ENCODE results near the gene CTXND2. TPM values are rescaled to one million over a fixed set of nuclear protein-coding genes. Genes with fewer than 3 reads are reported as not detected.
A peak's percentile ranks its signal among the peaks of the same experiment; 100 is the strongest.
"Not testable (repeated sequence)": the region's sequence is repeated elsewhere in the genome, so short reads cannot be mapped to it uniquely, and the experiment has no call there.

Gene CTXND2
- total RNA-seq, 1 donor from 2014 or later, result not detected

DNA sequence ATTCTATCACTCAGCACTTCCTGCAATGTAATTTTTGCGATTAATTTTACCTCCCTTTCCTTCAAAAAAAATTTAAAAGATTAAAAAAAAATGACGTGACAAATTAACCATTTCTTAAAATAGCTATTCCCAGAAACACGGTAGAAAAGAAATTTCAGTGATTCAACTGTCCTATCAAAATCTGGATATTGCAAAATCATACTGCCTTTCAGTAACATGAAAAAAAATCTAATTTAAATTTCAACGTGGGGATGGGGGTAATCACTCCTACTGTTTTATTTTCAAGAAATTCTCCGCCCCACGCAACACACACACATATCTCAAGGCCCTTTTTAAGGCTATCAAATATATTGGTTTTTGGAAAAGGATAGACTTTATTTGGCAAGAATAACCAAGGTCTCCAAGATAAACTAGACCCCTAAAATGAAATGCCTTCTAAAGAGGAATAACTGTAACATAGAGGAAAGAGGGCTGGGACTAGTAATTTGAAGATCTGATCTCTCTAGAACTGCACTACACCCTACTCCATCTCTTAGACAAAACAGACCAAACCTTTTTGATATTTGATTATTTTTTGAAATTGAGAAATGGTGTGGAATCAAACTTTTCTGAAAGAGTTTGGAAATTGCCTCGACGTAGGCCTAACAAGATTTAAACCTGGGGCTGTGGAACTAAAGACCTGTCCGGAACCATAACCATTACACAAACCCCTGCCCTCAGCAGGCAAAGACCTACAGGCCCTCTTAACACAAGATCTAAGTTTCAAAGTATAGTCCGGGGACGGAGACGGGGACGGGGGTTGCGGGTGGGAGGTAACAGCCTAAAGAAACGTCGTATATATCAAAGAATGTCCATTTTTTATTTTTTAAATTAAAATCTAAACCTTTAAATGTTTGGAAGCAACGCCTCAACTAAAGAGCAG lies 11.5 kb upstream of the CTXND2 start:
- Mint-ChIP-seq H3K27me3 (ENCODE audit: unreplicated experiment) (peaks cover 4% of the 10 kb centered on the region), H3K4me1 (ENCODE audit: unreplicated experiment) (peaks cover 14% of the 10 kb centered on the region), H3K4me3 (ENCODE audit: unreplicated experiment) (peak overlapping the region; percentile 99), H3K27ac (ENCODE audit: unreplicated experiment) (peak overlapping the region; percentile 95), H3K9me3 (ENCODE audit: unreplicated experiment) (no peaks in the 10 kb centered on the region), H3K36me3 (ENCODE audit: low read depth, unreplicated experiment) (no peaks in the 10 kb centered on the region)
- DNase-seq (ENCODE audit: low spot score), result no peak
- TF ChIP-seq, protein P1, sequence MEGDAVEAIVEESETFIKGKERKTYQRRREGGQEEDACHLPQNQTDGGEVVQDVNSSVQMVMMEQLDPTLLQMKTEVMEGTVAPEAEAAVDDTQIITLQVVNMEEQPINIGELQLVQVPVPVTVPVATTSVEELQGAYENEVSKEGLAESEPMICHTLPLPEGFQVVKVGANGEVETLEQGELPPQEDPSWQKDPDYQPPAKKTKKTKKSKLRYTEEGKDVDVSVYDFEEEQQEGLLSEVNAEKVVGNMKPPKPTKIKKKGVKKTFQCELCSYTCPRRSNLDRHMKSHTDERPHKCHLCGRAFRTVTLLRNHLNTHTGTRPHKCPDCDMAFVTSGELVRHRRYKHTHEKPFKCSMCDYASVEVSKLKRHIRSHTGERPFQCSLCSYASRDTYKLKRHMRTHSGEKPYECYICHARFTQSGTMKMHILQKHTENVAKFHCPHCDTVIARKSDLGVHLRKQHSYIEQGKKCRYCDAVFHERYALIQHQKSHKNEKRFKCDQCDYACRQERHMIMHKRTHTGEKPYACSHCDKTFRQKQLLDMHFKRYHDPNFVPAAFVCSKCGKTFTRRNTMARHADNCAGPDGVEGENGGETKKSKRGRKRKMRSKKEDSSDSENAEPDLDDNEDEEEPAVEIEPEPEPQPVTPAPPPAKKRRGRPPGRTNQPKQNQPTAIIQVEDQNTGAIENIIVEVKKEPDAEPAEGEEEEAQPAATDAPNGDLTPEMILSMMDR (IDR thresholded peaks at IDR 0.05; ENCODE audit: unreplicated experiment), result no peak

DNA sequence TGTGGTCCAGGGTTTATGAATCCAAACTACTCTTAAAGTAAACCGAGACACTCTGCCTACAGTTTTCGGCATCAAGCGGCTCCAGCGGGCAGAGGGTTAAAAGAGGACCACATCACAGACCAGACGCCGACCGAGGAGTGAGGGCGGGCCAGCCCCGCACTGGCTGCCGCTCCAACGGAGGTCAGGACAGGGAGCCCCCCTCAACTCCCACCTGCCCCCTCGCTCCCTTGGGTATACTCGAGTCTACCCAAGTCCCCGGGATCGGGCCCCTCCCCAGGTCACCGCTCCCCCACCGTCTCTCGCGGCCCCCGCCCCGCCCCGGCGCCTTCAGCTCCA lies 10.8 kb upstream of the CTXND2 start:
- Mint-ChIP-seq H3K4me1 (ENCODE audit: unreplicated experiment) (peaks cover 14% of the 10 kb centered on the region), H3K9me3 (ENCODE audit: unreplicated experiment) (no peaks in the 10 kb centered on the region), H3K4me3 (ENCODE audit: unreplicated experiment) (peak overlapping the region; percentile 99), H3K27me3 (ENCODE audit: unreplicated experiment) (peaks cover 4% of the 10 kb centered on the region), H3K36me3 (ENCODE audit: low read depth, unreplicated experiment) (no peaks in the 10 kb centered on the region), H3K27ac (ENCODE audit: unreplicated experiment) (peak overlapping the region; percentile 52)
- TF ChIP-seq, protein P1 (IDR thresholded peaks at IDR 0.05; ENCODE audit: unreplicated experiment), result no peak
- DNase-seq (ENCODE audit: low spot score), result no peak

DNA sequence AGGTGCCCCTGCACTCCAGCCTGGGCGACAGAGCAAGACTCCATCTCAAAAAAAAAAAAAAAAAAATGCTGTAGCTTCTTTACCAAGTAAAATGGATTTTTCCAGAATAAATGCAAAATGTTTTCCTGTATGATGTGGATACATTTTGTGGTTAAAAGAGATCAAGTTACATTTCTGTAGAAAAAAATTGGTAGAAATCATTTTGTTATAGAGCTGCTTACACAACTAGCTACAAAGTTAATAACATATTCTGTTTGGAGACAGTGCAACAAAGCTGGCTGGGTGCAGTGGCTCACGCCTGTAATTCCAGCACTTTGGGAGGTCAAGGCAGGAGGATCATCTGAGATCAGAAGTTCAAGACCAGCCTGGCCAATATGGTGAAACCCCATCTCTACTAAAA lies 8.0 kb upstream of the CTXND2 start:
- H3K9me3 Mint-ChIP-seq (ENCODE audit: unreplicated experiment); H3K27me3 Mint-ChIP-seq (ENCODE audit: unreplicated experiment); H3K36me3 Mint-ChIP-seq (ENCODE audit: low read depth, unreplicated experiment); DNase-seq (ENCODE audit: low spot score); H3K27ac Mint-ChIP-seq (ENCODE audit: unreplicated experiment); H3K4me3 Mint-ChIP-seq (ENCODE audit: unreplicated experiment): not testable (repeated sequence)
- H3K4me1 Mint-ChIP-seq (ENCODE audit: unreplicated experiment), result peaks cover 14% of the 10 kb centered on the region

DNA sequence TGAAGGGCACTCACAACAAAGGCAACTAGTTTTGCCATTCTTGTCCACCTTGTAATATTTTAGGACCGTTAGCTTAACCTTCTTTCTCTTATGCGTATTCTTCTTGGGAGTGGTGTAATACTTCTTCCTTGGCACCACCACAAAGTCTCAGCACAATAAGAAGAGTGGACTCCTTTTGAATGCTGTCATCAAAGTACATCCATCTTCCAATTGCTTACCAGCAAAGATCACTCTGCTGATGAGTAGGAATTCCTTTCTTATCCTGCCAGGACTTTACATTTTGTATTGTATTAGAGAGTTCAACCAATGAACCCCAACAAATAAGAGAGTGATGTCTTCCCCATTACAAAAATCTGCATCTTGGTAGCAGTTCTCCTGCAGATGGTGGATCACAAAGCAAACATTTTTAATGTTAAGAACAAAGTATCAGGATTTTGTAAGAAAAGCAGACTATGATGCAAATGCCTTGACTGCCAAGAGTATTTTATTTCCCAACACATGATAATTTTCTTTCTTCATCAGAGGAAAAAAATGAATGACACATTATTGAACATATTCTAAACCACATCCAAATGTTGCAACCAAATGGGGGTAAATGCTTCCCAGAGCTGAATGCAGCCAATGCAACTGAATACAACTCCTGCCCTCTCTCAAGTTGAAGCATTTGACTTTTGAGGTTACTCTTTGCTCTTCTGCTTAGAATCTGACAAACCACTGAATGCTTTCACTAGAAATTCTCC lies 5.4 kb upstream of the CTXND2 start:
- H3K27me3 Mint-ChIP-seq (ENCODE audit: unreplicated experiment), result no peaks in the 10 kb centered on the region
- no peak for DNase-seq (ENCODE audit: low spot score)
- H3K27ac Mint-ChIP-seq (ENCODE audit: unreplicated experiment), result no peak overlapping the region
- H3K4me1 Mint-ChIP-seq (ENCODE audit: unreplicated experiment), result no peaks in the 10 kb centered on the region
- no peaks in the 10 kb centered on the region for H3K9me3 Mint-ChIP-seq (ENCODE audit: unreplicated experiment)
- TF ChIP-seq, protein P1 (IDR thresholded peaks at IDR 0.05; ENCODE audit: unreplicated experiment), result no peak
- no peak overlapping the region for H3K4me3 Mint-ChIP-seq (ENCODE audit: unreplicated experiment)
- no peaks in the 10 kb centered on the region for H3K36me3 Mint-ChIP-seq (ENCODE audit: low read depth, unreplicated experiment)

DNA sequence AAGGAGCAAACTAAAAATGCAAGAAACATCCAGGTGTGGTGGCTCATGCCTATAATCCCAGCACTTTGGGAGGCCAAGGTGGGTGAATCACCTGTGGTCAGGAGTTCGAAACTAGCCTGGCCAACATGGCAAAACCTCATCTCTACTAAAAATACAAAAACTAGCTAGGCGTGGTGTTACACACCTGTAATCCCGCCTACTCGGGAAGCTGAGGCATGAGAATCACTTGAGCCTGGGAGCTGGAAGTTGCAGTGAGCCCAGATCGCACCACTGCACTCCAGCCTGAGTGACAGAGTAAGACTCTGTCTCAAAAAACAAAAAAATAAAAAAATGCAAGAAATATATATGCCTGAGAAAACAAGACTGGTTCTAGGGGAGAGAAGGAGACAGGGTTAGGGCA lies 3.8 kb upstream of the CTXND2 start:
- DNase-seq (ENCODE audit: low spot score); H3K4me1 Mint-ChIP-seq (ENCODE audit: unreplicated experiment); H3K27me3 Mint-ChIP-seq (ENCODE audit: unreplicated experiment); H3K27ac Mint-ChIP-seq (ENCODE audit: unreplicated experiment); H3K9me3 Mint-ChIP-seq (ENCODE audit: unreplicated experiment); H3K4me3 Mint-ChIP-seq (ENCODE audit: unreplicated experiment); H3K36me3 Mint-ChIP-seq (ENCODE audit: low read depth, unreplicated experiment): not testable (repeated sequence)

DNA sequence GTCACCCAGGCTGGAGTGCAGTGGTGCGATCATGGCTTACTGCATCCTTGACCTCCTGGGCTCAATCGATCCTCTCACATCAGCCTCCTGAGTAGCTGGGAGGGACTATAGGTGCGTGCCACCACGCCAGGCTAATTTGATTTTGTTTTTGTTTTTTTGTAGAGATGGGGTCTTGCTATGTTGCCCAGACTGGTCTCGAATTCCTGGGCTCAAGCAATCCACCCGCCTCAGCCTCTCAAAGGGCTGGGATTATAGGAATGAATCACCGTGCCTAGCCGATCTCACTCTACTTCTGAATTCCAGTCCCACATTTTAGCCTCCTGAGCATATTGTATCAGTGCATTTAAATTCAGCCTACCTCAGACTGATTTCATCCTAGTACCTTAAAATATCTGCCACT lies 1.8 kb downstream of the CTXND2 start:
- no peak for DNase-seq (ENCODE audit: low spot score)
- Mint-ChIP-seq H3K27me3 (ENCODE audit: unreplicated experiment) (no peaks in the 10 kb centered on the region), H3K4me3 (ENCODE audit: unreplicated experiment) (no peak overlapping the region), H3K36me3 (ENCODE audit: low read depth, unreplicated experiment) (no peaks in the 10 kb centered on the region), H3K27ac (ENCODE audit: unreplicated experiment) (no peak overlapping the region), H3K9me3 (ENCODE audit: unreplicated experiment) (no peaks in the 10 kb centered on the region), H3K4me1 (ENCODE audit: unreplicated experiment) (no peaks in the 10 kb centered on the region)
- TF ChIP-seq, protein P1 (IDR thresholded peaks at IDR 0.05; ENCODE audit: unreplicated experiment), result no peak

Measured in endothelial cell (in vitro differentiated cells).